Upper lobe of left lung (tissue), 4 donors: ENCODE measurements around the gene TBC1D1.

Source experiments
- POLR2AphosphoS5 ChIP-seq, 2 donors: sonication (generic); formaldehyde crosslinking; IDR thresholded peaks; one replicate each; pipeline ENCODE4 v1.5.1; 2017; ENCODE audit warnings: antibody characterized with exemption in 2 of 2
- TF ChIP-seq, protein P1 (sequence below), 6 experiments: fragments of 450-650 bp in 4 of 6; fragments of 200-600 bp in 2 of 6; sonication (generic) in 2 of 6; IDR thresholded peaks; one replicate each; pipeline ENCODE4 v1.5.1; 2016 to 2019; ENCODE audit warnings: antibody characterized with exemption in 6 of 6

DNA sequence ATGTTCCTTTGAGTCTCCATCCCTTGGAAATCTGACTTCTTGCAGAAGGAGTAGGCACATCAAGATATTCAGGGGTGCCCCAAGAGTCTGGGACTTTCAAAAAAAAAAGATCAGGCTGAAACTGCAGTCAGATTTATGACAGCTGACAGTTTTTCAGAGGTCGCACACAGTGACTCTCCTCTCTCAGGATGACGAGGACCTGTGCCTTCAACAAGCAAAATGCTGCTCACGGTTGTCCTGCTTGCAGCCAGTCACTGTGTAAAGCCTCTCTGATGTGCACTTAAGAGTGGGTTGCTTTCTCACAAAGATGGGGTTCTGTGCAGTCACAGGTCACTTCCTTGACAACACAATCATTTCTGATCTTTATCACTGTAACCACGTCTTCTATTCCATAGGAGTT, 247.5 kb downstream of the TBC1D1 start:
- TF ChIP-seq, protein P1, sequence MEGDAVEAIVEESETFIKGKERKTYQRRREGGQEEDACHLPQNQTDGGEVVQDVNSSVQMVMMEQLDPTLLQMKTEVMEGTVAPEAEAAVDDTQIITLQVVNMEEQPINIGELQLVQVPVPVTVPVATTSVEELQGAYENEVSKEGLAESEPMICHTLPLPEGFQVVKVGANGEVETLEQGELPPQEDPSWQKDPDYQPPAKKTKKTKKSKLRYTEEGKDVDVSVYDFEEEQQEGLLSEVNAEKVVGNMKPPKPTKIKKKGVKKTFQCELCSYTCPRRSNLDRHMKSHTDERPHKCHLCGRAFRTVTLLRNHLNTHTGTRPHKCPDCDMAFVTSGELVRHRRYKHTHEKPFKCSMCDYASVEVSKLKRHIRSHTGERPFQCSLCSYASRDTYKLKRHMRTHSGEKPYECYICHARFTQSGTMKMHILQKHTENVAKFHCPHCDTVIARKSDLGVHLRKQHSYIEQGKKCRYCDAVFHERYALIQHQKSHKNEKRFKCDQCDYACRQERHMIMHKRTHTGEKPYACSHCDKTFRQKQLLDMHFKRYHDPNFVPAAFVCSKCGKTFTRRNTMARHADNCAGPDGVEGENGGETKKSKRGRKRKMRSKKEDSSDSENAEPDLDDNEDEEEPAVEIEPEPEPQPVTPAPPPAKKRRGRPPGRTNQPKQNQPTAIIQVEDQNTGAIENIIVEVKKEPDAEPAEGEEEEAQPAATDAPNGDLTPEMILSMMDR (IDR thresholded peaks at IDR 0.05) = no peak
- no peak for TF ChIP-seq POLR2AphosphoS5 (IDR thresholded peaks at IDR 0.05)
